Spleen (tissue), 7 donors: ENCODE results near the gene TMC6.

Source experiments
- POLR2A ChIP-seq, 3 donors: fragments of 450-650 bp; IDR thresholded peaks; one replicate each; pipeline ENCODE4 v1.5.1; 2017; ENCODE audit warnings: antibody characterized with exemption in 3 of 3, mild to moderate bottlenecking in 1 of 3
- POLR2AphosphoS5 ChIP-seq, 3 donors: sonication (generic); formaldehyde crosslinking; IDR thresholded peaks; one replicate each; pipeline ENCODE4 v1.5.1; 2017; ENCODE audit warnings: antibody characterized with exemption in 3 of 3
- TF ChIP-seq, protein P1 (sequence below), 11 experiments: fragments of 200-600 bp in 7 of 11; fragments of 450-650 bp in 4 of 11; sonication (generic) in 4 of 11; IDR thresholded peaks in 8 of 11; conservative IDR thresholded peaks in 3 of 11; 1 replicate in 7 of 11; 2 replicates in 4 of 11; pipeline versions ENCODE4 v1.4.0 to v1.8.0; 2016 to 2021; ENCODE audit warnings: antibody characterized with exemption in 11 of 11, inconsistent platforms in 4 of 11, mild to moderate bottlenecking in 1 of 11
- donor health status: DM: no; HTN: no; CAD: no; lungs with moderate emphysema.
- donor health status: DM: no; HTN: no; CAD: no.
- donor health status: DM: no; HTN: no; CAD: no.

DNA sequence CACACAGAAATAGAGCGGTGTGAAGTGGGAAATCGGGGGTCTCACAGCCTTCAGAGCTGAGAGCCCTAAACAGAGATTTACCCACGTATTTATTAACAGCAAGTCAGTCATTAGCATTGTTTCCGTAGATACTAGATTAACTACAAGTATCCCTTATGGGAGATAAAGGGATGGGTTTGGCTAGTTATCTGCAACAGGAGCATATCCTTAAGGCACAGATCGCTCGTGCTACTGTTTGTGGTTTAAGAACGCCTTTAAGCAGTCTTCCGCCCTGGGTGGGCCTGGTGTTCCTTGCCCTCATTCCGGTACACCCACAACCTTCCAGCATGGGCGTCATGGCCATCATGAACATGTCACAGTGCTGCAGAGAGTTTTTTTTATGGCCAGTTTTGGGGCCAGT lies 27.0 kb downstream of the TMC6 start:
- TF ChIP-seq POLR2AphosphoS5 (IDR thresholded peaks at IDR 0.05): no peak
- TF ChIP-seq, protein P1, sequence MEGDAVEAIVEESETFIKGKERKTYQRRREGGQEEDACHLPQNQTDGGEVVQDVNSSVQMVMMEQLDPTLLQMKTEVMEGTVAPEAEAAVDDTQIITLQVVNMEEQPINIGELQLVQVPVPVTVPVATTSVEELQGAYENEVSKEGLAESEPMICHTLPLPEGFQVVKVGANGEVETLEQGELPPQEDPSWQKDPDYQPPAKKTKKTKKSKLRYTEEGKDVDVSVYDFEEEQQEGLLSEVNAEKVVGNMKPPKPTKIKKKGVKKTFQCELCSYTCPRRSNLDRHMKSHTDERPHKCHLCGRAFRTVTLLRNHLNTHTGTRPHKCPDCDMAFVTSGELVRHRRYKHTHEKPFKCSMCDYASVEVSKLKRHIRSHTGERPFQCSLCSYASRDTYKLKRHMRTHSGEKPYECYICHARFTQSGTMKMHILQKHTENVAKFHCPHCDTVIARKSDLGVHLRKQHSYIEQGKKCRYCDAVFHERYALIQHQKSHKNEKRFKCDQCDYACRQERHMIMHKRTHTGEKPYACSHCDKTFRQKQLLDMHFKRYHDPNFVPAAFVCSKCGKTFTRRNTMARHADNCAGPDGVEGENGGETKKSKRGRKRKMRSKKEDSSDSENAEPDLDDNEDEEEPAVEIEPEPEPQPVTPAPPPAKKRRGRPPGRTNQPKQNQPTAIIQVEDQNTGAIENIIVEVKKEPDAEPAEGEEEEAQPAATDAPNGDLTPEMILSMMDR (IDR thresholded peaks at IDR 0.05 in 8 of 11, conservative IDR thresholded peaks at IDR 0.05 in 3 of 11): no peak
- no peak for TF ChIP-seq POLR2A (IDR thresholded peaks at IDR 0.05)
